Pancreas (tissue), 10 donors: ENCODE data around the gene LSM12. TPM values are rescaled to one million over a fixed set of nuclear protein-coding genes. Genes with fewer than 3 reads are reported as not detected.

ENCODE experiments used
- ATAC-seq, 4 donors: fragments of 200-7000 bp; cut with Tn5 transposase; one replicate each; pipeline versions ENCODE4 v1.8.0 to v1.9.1; 2020; ENCODE audit warnings: mild to moderate bottlenecking in 4 of 4, moderate library complexity in 4 of 4
- DNase-seq, 6 donors: peaks; one replicate each; pipeline ENCODE4 v3.0.0-alpha.2; 2020
- FAIRE-seq: peaks from 2 replicates; lab custom pipeline; 2012; peaks lifted over from hg19 to GRCh38; lab: Jason Lieb, UNC
- H3K27ac ChIP-seq, 4 donors: fragments of 200-600 bp; sonication (generic); 1 replicate in 3 of 4; 2 replicates in 1 of 4; pipeline versions ENCODE4 v1.5.0 to v1.8.0; 2020
- H3K27me3 ChIP-seq, 4 donors: fragments of 200-600 bp; one replicate each; pipeline ENCODE4 v1.8.0; 2021
- H3K36me3 ChIP-seq, 3 donors: fragments of 200-600 bp; sonication (generic) in 1 of 3; one replicate each; pipeline versions ENCODE4 v1.5.0 to v1.8.0; 2020 to 2021
- H3K4me1 ChIP-seq, 3 donors: fragments of 200-600 bp; one replicate each; pipeline ENCODE4 v1.8.0; 2021
- H3K4me3 ChIP-seq, 4 donors: fragments of 200-600 bp; sonication (generic) in 2 of 4; one replicate each; pipeline versions ENCODE4 v1.5.0 to v1.8.0; 2020 to 2021
- H3K9me3 ChIP-seq, 4 donors: fragments of 200-600 bp; one replicate each; pipeline ENCODE4 v1.8.0; 2021
- CTCF ChIP-seq, 4 donors: fragments of 200-600 bp; sonication (generic) in 3 of 4; IDR thresholded peaks; one replicate each; pipeline versions ENCODE4 v1.5.0 to v1.8.0; 2021; ENCODE audit warnings: antibody characterized with exemption in 4 of 4
- WGBS, 2 donors: extraction: QIAGEN DNeasy Blood & Tissue Kit; methylation state at CpG; one replicate each; pipeline ENCODE4 v1.1.7; 2013; 5-methylcytosine and 5-hydroxymethylcytosine counted together
- intact Hi-C, 3 donors: fragments of 100-400 bp; cut with DNase I; formaldehyde crosslinking; loops; one replicate each; pipeline versions ENCODE4 v1.11.1 to v1.14.2; 2022
- polyA plus RNA-seq, 2 donors: library from polyadenylated mRNA; stranded (reverse); fragments of 200-250 nt; gene quantifications; one replicate each; pipeline ENCODE4 v1.2.3, GENCODE V29; 2013
- total RNA-seq, 6 donors: library from RNA; stranded (reverse); fragmentation: NEBNext Ultra II Directional in 4 of 6; extraction: Animal tissue kit (Norgen Biotek cat#: 25700) in 4 of 6; gene quantifications; one replicate each; pipeline versions ENCODE4 v1.2.1 to v1.2.4, GENCODE V29; 2021 to 2023
- donor health status: healthy with polysubstance abuse.
- donor health status: DM: no; HTN: no; CAD: no; lungs with moderate emphysema.
- donor health status: DM: no; HTN: no; CAD: no.
- donor health status: control.
- donor health status: control.
- donor health status: Bipolar disorder and iron deficiency.
- donor health status: DM: yes; HTN: yes; CAD: no.
- donor health status: DM: no; HTN: no; CAD: no.
- donor health status: DM: no; HTN: no; CAD: no.
- donor health status: DM: yes; HTN: yes; CAD: no.

Gene LSM12
- total and polyA plus RNA-seq, 8 donors = 14.5 to 29.6 (median 23.6) TPM

- Histone ChIP-seq H3K4me1 (no peaks in the 10 kb centered on the region), H3K36me3 (peaks cover 0 to 34% (median 0%) of the 10 kb centered on the region in 3 donors)
- no peak for FAIRE-seq
Observed at GRCh38 chr17:44084131-44084538, 17.7 kb upstream of the LSM12 start.

GRCh38 chr17:44083250-44083849, 16.9 kb upstream of the LSM12 start:
- 78 to 81% methylated on average over 12 of the region's 12 CpGs for WGBS, 2 donors
- TF ChIP-seq CTCF (IDR thresholded peaks at IDR 0.05) = no peak
- FAIRE-seq = no peak
- Histone ChIP-seq H3K36me3 (peaks cover 0 to 35% (median 0%) of the 10 kb centered on the region in 3 donors), H3K9me3 (no peaks in the 10 kb centered on the region), H3K4me1 (no peaks in the 10 kb centered on the region), H3K27ac (no peak overlapping the region), H3K27me3 (no peaks in the 10 kb centered on the region), H3K4me3 (no peak overlapping the region)
- DNase-seq = peak in 1 of 6 donors; percentile 56
- intact Hi-C loops = no loop called here
- ATAC-seq = peak in 3 of 4 donors; percentile 23 to 55 (median 38)

More at GRCh38 chr17:44084131-44084538, 17.7 kb upstream of the LSM12 start:
- intact Hi-C loops = no loop called here
- ATAC-seq (peak in 2 of 4 donors; percentile 32 to 57), DNase-seq (peak in 1 of 6 donors; percentile 44)
- Histone ChIP-seq H3K27me3 (no peaks in the 10 kb centered on the region), H3K4me3 (no peak overlapping the region), H3K9me3 (no peaks in the 10 kb centered on the region), H3K27ac (no peak overlapping the region)
- peak in 1 of 4 donors; percentile 11 for TF ChIP-seq CTCF (IDR thresholded peaks at IDR 0.05)
- 67 to 74% methylated on average over 10 of the region's 10 CpGs for WGBS, 2 donors

GRCh38 chr17:44082256-44082927, 15.9 kb upstream of the LSM12 start:
- no peak for FAIRE-seq
- Histone ChIP-seq H3K4me1 (no peaks in the 10 kb centered on the region), H3K4me3 (no peak overlapping the region), H3K36me3 (peaks cover 0 to 37% (median 0%) of the 10 kb centered on the region in 3 donors), H3K27ac (no peak overlapping the region), H3K9me3 (no peaks in the 10 kb centered on the region), H3K27me3 (no peaks in the 10 kb centered on the region)
- no peak for ATAC-seq
- no peak for TF ChIP-seq CTCF (IDR thresholded peaks at IDR 0.05)
- intact Hi-C loops = no loop called here
- WGBS, 2 donors = 86 to 91% methylated on average over 21 of the region's 21 CpGs
- peak in 1 of 6 donors; percentile 32 for DNase-seq

- no peak for TF ChIP-seq CTCF (IDR thresholded peaks at IDR 0.05)
- H3K27ac ChIP-seq = no peak overlapping the region
- H3K4me3 ChIP-seq = no peak overlapping the region
- peaks cover 0 to 37% (median 0%) of the 10 kb centered on the region in 3 donors for H3K36me3 ChIP-seq
- no peak for FAIRE-seq
- 95 to 99% methylated on average over 3 of the region's 3 CpGs for WGBS, 2 donors
- no peaks in the 10 kb centered on the region for H3K9me3 ChIP-seq
- intact Hi-C loops = no loop called here
- ATAC-seq = no peak
- no peaks in the 10 kb centered on the region for H3K4me1 ChIP-seq
- no peaks in the 10 kb centered on the region for H3K27me3 ChIP-seq
- peak in 1 of 6 donors; percentile 1 for DNase-seq
Observed at GRCh38 chr17:44081681-44082080, 15.2 kb upstream of the LSM12 start.
